ENCODE data around the gene IL22RA2.
A peak's percentile ranks its signal among the peaks of the same experiment; 100 is the strongest.

Gene IL22RA2

DNA sequence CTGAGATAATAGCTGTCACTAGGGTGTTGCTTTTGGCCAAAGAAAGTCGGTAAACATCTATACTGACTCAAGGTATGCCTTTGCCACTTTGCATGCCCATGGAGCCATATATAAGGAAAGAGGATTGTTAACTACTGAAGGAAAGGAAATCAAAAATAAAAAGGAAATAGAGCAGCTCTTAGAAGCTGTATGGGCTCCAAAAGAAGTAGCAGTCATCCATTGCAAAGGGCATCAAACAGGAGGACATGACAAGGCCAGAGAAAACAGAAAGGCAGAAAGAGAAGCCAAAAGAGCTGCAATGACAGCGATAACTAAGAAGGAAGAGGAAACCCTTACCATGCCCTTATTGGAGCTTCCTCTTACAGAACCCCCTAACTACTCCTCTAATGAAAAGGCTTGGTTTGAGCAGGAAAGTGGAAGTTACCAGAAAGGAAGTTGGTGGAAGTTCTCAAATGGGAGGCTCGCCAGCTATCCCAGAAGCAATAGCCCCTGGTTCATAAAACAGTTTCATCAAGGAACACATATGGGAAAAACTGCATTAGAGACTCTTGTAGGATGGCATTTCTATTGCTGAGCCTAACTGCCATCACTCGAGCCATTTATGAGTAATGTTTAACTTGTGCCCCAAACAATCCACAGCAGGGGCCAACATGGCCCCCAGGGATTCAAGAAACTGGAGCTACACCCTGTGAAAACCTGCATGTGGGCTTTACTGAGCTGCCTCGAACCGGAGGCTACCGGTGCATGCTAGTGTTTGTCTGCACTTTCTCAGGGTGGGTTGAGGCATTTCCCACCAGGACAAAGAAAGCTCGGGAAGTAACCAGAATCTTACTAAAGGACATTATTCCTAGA, 7.0 kb downstream of the IL22RA2 start:
- DNase-seq: no peak

GRCh38 chr6:137165375-137166246, 7.8 kb downstream of the IL22RA2 start:
- no peak for DNase-seq

DNA sequence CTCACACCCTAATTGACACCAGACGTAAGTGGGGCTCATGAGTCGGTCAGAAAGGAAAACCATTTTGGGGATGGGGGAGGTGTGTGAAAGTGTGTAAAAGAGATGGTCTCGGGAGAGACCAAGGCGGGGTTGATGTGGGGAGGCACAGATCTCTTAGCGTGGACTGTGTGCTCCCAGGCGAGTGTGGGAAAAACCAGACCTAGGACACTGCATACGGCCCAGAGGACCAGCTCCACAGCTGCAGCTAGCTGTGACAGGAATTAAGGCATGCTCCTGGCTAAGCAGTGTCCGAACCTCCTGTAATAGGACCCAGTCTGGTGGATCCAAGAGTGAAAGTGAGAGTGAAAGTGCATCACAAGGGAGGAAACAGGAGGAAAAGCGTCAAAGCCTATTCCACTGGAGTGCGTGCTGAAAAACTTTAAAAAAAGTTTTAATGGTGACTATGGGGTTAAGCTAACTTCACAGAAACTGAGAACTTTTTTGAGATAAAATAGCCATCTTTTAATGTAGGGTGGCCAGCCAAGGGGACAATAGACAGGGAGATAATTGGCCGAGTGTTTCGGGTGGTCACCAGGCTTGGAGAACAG, 9.6 kb downstream of the IL22RA2 start:
- DNase-seq: no peak

- no peak for DNase-seq
Observed at GRCh38 chr6:137162692-137163306, 10.6 kb downstream of the IL22RA2 start.

DNA sequence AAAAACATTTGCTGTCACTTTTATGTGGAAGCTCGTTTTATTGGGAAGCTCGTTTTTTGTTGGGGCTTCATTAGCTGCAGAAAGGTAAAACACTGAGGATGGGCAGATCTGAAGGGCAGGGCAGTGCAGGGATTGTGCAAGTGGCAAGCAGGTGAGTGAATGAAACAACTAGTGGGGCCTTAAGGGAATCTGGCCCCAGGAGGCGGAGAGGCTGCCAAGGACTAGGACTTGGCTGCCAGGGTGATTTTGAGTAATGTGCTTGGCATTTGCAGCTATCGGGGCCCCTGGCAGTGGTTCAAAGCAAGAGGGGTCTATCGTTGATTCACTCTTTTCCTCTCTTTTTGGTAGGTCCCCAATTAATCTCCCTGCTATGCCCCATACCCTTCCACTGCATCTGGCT, 11.5 kb downstream of the IL22RA2 start:
- DNase-seq: no peak

DNA sequence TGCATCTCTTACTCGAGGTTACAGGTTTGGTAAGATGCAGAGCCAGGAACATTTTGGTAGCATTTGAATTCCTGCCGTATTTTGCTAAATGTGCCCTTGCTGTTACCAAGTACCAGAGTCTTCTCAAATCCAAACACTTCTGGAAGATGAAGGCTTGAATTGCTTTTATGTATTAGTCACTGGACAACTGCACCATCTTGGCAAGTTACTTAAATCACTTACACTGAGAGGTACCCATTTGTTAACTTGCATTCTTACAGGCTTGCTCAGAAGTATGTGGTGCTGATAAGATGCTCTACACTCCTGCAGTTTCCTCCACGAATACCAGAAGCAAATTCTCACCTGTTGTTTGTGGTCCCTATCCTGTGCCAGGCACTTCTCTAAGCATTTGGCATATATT, 12.7 kb downstream of the IL22RA2 start:
- DNase-seq: no peak

- no peak for DNase-seq
Observed at GRCh38 chr6:137159912-137160311, 13.5 kb downstream of the IL22RA2 start.

GRCh38 chr6:137157601-137158000, 15.8 kb downstream of the IL22RA2 start:
- peak; percentile 49 for DNase-seq

DNA sequence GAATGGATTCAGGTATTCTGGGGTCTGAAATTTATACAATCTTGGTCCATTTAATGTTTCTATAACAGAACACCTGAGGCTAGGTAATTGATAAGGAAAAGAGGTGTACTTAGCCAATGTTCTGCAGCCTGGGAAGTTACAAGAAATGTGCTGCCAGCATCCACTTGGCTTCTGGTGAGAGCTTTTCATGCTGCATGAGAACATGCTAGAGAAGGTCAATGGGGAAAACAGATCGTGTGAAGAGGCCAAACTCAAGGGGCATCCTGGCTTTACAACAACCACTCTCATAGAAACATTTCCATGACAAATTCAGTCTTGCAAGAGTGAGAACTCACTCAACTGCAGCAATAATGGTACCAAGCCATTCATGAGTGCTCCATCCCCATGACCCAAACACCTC, 16.8 kb downstream of the IL22RA2 start:
- DNase-seq: no peak

DNA sequence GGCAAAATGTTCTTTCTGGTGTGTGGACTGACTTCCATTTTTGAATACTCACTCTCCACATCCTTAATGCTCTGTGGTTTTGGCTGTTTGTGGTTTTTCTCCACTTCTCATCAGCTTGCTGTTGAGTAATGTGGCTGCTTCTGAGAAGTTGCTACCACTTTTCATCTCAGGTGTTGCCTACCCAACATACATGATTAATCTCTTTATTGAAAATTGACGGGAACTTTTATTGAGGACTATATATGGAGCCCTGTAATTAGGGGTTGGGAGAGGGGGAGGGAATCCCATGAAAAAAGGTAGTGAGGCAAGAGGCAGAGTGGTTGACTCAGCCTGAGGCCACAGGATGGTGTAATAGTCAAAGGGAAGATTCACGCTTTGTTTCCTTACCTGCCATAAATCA, 17.6 kb downstream of the IL22RA2 start:
- no peak for DNase-seq

DNA sequence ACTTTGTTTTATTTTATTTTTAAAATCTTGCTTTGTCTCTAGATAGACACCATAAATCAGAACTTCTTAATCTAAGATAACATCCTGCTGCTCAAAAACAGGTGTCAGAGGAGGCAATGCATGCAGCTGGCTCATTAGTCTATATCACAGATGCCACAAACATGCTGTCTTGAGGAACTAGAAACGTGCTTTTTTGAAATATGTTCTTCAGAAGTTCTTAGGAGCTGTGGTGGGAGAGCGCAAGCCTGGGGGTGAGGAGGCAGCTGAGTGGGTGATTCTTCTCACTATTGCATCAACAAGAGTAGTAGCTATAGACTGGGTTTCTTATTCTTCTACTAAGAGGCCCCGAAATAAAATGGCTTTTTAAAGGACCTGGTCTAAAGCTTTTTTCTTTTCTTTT, 23.4 kb downstream of the IL22RA2 start:
- DNase-seq: no peak

DNA sequence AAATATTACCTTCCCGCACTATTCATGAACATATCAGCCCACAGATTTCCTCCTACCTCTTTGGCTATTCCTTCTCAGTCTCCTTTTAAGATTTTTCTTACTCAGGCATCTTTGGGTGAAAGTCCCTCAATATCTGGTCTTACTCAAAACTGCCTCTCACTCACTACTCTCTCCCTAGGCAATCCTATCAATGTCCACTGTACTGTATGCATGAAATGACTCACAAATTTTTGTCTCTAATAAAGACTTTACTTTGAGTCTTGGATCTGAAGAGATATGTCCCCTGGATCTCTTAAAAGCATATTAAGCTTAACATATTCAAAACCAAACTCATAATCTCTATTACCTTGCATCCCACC, 24.4 kb downstream of the IL22RA2 start:
- no peak for DNase-seq

GRCh38 chr6:137148306-137149034, 25.0 kb downstream of the IL22RA2 start:
- DNase-seq: no peak

DNA sequence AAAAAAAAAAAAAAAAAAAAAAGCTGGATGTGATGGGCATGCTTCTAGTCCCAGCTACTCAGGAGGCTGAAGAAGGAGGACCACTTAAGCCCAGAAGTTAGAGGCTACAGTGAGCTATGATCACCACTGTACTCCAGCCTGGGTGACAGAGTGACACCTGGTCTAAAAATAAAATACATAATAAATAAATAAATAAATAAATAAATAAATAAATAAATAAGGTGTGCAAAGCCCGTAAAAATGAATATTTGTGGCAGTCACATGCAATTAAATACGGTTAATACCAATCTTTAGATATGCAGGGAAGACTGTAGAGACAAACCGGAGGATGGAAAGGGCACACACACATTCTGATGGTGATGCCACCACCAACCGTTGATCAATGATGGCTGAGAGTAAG, 26.2 kb downstream of the IL22RA2 start:
- DNase-seq: peak; percentile 3

- DNase-seq: no peak
Observed at GRCh38 chr6:137146206-137146605, 27.2 kb downstream of the IL22RA2 start.

DNA sequence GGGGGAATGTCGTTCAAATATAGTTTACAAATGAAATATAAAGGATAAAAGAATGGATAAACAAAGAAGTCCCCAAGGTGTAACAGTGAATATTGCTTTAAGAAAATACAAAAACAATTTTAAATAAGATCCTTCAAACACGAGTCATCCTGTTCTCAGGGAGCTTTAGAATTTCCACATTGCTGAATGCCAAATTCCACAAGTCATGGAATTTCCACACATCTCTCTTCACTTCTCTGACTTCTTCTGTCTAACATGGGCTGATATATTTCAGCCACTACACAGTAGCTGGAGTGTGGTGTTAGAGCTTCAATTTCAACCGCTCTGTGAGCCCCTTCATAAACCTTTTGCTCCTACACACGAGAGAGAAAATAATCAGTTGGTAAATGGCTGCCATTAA, 28.0 kb downstream of the IL22RA2 start:
- no peak for DNase-seq

GRCh38 chr6:137136065-137136464, 37.4 kb downstream of the IL22RA2 start:
- no peak for DNase-seq

DNA sequence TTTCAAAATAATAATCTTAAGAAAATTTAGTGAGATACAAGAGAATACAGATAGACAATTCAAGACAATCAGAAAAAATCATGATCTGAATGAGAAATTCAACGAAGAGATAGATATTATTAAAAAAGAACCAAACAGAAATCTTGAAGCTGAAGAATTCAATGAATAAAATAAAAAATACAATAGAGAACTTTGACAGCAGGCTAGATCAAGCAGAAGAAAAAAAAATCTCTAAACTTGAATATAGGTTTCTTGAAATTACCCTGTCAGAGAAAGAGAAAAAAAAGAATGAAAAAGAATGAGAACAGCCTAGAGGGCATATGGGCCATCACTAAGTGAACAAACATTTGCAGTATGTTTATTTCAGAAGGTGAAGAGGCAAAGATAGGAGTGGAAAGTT, 39.0 kb downstream of the IL22RA2 start:
- DNase-seq: no peak

- DNase-seq: no peak
Observed at GRCh38 chr6:137133122-137133521, 40.3 kb downstream of the IL22RA2 start.

DNA sequence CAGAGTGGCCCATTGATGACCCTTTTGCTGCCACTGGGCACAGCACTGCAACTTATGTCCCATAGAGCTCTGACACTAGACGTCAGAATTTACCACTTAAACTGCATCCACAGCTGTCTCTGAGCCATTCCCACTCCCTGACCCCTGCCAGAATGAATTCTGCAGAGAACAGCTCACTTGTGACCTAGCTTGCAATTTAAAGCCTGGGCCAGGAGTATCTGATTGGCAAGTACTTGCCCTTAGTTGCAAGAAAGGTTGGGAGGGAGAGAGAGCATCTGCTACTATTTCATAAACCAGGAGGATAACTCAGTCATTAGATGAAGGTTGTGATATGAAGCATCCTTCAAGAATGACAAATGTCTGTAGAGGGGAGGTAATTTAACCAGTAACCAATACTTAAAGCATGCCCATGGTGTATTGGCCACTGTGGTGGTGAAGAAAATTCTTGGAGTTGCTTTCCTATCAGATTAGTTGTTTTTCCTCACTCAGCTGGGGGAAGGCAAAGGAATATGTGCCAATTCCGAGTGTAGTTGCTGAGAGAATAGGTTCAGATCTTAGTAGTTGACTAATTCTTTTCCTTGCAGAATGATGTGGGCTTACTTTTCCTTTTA, 46.5 kb downstream of the IL22RA2 start:
- DNase-seq: no peak

GRCh38 chr6:137123078-137123477, 50.4 kb downstream of the IL22RA2 start:
- no peak for DNase-seq

DNA sequence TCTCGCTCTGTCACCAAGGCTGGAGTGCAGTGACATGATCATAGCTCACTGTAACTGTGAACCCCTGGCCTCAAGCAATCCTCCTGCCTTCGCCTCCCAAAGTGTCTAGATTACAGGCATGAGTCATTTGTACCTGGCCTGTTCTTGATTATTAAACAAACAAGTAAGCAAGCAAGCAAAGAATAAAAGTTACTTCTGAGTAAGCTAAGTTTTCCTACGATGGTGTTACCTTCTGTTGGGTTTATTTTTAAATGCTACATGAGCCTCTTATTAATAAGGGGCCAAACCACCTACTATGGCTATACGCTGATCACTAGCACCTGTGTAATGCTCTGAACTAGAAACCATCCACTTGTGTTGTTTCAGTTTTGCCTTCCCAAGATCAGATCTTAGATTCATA, 50.8 kb downstream of the IL22RA2 start:
- no peak for DNase-seq

Data from eye (tissue), 1 donor.